Left hindlimb (tissue), 1 donor: Measurements from ENCODE around the gene SRSF12.
A peak's percentile ranks its signal among the peaks of the same experiment; 100 is the strongest.
"Not testable (repeated sequence)": the region's sequence is repeated elsewhere in the genome, so short reads cannot be mapped to it uniquely, and the experiment has no call there.

ENCODE experiments used
- DNase-seq: peaks from one replicate; pipeline ENCODE4 v3.0.0-alpha.2; 2018

SRSF12 gene

DNA sequence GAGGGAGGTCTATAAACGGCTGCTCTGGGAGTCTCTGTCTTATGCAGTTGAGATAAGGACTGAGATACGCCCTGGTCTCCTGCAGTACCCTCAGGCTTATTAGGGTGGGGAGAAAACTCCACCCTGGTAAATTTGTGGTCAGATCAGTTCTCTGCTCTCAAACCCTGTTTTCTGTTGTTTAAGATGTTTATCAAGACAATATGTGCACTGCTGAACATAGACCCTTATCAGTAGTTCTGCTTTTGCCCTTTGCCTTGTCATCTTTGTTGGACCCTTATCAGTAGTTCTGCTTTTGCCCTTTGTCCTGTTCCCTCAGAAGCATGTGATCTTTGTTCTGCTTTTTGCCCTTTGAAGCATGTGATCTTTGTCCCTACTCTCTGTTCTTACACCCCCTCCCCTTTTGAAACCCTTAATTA is 10.4 kb upstream of the SRSF12 start:
- not testable (repeated sequence) for DNase-seq

DNA sequence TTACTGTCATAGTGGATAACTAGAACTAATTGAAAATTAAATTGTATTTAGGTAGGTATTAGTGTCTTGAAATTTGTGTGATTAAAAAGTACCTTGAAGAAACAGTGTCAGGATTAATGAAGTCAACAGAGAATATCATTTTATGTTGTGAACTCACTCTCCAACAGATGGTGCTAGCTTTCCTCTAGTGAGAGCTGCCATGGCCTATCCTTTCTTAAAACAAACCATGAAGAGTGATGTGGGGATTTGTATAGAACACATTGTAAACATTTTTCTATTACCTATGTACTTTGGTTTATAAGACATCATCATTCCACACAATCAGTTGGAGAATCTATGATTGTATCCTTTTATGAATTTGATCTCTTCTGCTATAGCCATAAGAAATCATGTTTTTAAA is 4.8 kb upstream of the SRSF12 start:
- DNase-seq, result no peak

DNA sequence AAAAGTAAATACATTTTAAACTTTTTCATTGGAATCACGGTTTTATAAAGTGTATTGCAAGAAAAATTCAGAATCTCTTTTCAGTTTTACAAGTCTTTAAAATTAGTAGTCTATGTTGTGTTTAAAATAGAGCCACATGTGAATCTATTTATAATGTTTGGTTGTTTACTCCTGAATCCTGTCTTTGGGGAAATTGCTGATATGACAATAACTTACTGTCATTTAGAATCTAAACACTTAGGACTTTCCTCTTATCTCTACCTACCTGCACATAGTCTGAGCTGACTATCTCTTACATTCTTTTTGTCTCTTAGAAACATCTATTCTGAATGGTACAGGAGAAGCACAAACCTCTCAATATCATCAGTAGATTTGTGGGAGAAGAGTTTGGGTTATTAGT is 4.1 kb upstream of the SRSF12 start:
- DNase-seq, result no peak

DNA sequence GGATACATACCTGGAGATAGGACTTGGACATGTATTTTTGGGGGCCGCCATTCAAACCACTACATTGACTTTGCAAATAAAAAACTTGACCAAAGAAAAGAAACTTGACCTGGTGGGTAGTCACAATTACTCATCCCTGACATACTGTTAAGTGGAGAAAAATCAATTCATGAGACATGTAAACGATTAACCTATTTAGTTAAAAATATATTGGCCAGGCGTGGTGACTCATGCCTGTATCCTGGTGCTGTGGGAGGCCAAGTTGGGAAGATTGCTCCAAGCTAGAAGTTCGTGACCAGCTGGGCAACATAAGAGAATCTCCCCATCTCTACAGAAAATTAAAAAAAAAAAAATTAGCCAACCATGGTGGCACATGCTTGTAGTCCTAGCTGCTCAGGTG is 2.5 kb upstream of the SRSF12 start:
- DNase-seq, result no peak

DNA sequence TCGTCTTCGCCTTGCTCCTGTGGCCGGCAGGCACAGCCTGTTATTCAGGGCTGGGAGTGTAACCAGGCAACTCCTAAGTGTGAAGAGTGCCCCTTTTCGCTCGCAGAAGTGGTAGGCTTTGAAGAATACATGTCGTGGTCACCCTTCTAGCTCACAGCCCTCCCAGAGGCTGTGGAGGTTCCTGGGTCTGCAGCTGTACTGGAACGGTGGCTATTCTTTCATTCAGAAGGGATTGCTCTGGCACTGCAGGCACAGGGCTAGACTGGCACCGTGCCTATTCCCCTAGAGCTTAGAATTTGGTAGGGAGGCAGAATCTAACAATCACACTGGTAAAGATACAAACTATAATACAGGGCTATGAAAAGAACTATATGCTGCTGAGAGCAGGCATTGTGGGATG is 1.1 kb upstream of the SRSF12 start:
- no peak for DNase-seq

DNA sequence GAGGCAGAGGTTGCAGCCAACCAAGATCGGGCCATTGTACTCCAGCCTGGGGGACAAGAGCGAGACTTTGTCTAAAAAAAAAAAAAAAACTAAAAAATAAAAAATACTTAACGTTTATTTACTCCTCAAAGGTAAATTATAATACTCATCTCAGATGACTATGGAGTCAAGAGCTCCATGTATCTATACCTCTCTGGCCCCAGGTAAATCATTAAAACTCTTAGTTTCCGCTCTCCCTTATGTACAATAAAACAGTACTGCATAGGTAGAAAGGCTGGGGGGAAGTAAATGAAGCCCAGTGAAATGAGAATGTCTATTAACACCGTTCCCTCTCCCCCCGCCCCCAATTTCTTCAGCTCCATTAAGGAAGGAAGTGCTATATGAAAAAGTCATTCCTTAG is 1.2 kb downstream of the SRSF12 start:
- no peak for DNase-seq

DNA sequence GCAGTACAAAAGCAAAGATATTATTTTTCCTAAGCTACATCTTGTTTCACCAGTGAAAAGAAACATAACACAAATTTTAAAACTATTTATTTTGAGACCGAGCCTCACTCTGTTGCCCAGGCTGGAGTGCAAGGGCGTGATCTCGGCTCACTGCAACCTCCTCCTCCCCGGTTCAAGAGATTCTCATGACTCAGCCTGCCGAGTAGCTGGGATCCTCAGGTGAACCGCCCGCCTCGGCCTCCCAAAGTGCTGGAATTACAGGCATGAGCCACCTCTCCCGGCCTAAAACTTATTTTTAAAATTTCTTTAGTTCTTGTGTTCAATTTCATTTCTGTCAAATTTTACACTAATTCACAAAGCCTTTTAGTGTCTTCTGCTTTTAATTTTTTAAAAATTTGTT is 5.9 kb downstream of the SRSF12 start:
- DNase-seq, result no peak

DNA sequence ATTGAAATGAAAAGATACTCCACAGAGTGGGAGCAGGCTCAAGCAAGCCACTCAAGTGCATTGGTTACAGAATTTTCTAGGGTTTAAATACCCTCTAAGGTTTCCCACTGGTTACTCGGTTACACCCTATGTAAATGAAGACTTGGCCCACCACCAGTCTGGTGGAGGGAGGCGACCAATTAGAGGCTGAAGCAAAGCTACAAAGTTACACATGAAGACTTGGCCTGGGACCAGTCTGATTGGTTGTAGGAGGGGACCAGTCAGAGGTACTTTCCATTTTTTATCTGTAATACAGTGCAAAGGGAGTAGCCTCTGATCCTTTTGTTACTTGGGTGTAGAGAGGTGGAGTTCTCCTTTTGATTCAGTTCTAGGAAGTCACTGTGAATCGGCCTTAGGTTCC is 7.6 kb downstream of the SRSF12 start:
- no peak for DNase-seq

DNA sequence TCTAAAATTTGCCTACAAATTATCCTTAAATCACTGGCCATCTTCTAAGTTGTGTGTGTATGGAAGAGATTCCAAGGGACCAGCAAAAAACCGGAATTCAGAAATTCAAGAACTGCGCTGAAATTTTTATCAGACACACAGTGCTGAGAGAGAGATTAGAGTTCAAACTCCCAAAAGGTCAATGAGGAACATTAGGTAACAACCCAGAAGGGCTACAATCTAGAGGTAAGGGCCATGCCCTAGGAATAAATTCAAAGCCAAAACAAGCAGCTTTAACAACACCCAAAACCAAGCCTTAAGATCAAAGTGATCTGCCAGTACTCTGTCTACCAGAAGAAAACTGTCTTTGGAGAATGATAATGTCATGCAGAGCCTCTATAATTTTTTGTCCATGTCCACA is 17.8 kb downstream of the SRSF12 start:
- no peak for DNase-seq

DNA sequence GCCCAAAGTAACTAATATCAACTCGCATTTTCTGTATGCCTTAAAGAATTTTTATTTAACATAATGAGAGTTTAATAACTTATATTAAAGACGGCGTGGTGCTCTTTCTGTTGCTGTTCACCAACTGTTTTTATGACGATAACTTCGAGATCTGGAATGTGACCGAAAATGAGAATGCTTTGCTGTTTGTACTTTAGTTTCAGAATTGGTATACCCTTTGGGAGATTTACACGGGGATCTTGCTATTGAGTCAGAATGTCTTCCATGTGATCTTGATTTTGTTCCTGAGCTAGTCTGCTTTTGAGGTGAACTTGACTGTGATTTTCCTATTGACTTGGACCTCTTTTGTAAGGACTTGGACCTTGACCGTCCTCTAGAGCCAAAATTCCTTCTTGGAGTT is 19.4 kb downstream of the SRSF12 start:
- no peak for DNase-seq

DNA sequence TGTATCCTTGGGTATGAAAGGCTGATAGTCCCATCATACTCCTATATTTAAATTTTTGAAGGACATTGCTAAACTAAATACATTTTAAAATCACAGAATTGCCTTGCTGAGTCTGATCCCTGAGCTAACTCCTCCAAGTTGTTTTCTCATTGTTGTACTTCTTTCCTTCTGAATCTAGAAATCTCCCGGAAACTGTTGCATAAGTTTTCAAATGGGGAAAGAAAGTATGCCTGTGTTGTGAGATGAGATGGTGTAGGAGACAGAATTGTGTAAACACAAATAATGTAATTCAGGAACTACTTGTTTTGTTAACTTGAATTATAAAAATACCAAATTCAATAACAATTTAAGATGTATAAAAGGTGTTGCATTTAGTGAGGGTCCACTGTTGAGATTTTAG is 30.0 kb downstream of the SRSF12 start:
- DNase-seq, result no peak

DNA sequence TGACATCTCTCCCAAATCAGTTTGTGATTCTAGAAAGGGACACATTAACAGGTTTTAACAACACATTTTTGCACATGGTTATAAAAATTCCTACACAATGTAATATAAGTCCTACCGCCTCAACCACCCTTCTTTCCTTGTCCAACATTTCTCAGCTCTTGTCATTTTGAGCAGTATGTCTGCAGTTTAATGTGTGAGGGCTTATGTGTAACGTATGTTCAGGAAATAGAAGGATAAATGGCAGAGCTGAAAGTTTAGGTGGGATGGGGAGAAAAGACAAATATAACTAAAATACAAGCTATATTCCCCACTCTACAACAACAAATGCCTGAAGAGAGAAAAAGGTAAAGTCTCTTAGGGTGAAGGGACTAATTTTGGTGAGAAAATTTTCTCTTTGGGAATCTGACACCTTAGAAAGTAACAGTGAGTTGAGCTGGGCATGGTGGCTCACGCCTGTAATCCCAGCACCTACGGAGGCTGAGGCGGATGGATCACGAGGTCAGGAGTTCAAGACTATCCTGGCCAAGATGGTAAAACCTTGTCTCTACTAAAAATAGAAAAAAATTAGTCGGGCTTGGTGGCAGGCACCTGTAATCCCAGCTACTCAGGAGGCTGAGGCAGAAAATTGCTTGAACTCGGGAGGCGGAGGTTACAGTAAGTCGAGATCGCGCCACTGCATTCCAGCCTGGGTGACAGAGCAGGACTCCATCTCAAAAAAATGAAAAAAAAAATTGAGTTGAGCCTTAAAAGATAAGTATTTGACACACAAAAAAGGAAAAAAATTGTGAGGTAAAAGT is 32.3 kb downstream of the SRSF12 start:
- no peak for DNase-seq

DNA sequence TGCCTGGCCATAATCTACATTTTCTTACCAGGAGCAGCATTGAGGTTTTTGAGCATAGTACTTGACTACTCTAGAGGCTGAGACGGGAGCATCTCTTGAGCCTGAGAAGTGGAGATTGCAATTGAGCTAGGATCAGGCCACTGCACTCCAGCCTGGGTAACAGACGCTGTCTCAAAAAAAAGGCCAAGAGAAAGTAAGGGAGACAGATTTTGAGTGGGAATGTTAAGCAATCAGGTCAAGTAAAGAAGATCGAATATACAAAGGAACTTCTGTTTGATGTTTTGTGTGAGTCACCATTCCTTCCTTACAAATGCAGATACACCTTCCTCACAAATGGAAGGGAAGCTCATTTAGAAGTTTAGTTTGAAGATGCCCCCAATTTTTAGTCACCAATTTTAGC is 32.9 kb downstream of the SRSF12 start:
- no peak for DNase-seq

DNA sequence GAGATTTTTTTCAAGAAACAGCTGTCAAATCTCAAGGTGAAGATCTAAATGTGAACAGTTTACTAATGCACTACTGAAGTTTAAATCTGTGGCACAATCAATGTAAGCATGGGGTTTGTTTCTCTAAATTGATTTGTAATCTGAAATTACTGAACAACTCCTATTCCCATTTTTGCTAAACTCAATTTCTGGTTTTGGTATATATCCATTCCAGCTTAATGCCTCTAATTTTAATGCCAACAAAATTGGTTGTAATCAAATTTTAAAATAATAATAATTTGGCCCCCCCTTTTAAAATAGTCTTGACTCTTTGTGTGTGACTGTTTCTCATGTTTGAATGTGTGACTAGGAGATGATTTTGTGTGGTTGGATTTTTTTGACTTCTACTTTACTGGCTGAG is 33.3 kb downstream of the SRSF12 start:
- no peak for DNase-seq

DNA sequence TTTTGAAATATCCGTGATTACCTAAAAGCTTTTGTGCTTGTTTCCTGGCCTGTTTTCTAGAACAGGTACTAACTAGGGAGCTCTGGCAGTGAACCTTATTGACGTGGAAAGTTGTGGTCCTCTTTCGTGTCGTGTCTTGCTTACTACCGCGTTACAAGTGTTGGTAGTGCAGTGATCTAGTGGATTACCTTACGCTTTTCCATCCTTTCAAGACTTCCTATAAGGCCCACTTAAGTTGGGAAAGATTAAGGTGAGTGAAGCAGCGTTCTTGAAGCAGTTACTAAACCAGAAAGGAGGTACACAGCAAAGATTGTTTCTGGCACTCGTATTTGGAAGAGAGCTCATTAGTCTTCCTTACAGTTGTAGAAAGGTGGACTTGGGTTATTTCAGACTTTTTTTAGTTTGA is 35.4 kb downstream of the SRSF12 start:
- DNase-seq, result no peak

DNA sequence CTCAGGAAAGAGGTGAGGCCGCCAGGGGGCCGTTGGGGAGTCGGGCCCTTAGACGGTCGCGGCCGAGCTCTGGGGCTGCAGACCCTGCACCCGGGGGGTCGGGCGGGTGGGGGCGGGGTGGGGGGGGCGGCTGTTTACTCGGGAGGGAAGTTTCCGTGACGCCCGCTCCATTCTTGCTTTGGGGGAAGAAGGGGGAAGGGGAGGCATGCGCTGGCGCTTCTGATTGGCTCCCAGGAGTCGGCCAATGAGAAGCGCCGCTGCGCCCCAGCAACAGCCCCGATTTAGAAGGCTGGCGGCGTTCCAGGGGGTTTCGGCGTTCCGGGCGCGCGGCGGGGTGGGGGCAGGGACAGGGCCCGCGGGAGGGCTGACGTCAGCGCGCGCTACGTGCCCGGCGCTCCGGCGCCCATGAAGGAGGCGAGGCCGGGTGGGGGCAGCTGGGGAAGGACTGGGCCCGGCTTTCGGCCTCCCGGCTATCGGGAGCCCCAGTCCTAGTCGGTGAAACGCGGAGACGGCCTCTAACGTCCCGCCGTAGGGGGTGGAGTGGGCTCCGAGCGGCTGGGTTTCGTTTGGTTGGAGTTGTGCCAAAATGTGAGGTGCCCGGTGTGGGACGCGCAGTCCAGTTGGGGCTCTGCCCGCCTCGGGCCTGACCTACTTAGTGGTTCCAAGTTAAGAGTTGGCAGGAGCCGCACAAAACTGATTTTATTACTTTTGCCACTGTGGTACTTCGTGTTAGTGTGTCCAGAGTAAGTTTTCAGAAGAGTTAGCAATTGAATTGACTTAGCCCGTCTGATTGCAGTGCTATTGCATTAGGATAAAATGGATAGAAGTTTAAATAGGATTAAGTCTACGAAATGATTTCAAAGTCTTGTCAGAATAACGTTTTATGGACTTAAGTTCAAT is 36.2 kb downstream of the SRSF12 start:
- peak; percentile 98 for DNase-seq

DNA sequence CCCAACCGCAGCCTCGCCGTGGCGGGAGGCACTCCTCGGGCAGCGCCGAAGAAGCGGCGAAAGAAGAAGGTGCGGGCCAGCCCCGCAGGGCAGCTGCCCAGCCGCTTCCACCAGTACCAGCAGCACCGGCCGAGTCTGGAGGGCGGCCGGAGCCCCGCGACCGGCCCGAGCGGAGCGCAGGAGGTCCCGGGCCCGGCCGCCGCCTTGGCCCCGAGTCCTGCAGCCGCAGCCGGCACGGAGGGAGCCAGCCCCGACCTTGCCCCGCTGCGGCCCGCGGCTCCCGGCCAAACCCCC is 36.8 kb downstream of the SRSF12 start:
- no peak for DNase-seq

DNA sequence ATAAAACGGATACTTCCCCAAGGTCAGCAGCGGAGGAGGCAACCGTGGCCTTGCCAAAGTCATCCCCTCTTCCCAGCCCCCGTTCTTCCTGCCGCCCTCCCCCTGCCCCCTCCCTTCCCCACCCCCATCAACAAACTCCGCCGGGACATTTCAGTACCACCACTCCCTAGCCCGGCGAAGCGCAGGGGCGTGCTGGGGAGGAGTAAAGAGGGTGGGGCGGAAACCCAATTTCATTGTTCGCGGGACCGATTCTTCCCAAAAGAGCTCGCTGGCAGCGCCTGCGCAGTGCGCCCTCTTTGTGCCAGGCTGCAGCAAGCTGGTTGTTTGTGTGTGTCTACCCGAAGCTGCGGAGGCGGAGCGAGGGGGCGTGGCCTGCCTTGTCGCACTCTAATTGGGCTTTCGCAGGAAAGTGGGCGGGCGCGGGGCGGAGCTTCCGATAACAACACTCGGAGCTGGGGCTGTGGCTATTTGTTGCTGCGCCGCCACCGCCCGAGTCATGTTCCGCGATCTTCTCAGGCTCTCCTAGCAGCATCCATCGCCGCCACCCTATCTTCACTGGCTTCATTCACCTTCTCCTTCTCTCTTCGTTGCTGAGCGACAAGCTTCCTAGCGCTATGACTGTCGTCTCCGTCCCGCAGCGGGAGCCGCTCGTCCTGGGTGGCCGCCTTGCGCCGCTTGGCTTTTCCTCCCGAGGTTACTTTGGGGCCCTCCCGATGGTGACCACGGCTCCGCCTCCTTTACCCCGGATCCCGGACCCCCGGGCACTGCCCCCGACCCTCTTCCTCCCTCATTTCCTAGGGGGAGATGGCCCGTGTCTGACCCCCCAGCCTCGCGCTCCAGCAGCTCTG is 37.4 kb downstream of the SRSF12 start, which contains the start of gene PNRC1:
Gene PNRC1, plus strand, starts transcription at position 471 of the 848 bp plus-strand sequence. Its CDS starts 144 bp downstream, at position 615.
- DNase-seq, result peak; percentile 100

DNA sequence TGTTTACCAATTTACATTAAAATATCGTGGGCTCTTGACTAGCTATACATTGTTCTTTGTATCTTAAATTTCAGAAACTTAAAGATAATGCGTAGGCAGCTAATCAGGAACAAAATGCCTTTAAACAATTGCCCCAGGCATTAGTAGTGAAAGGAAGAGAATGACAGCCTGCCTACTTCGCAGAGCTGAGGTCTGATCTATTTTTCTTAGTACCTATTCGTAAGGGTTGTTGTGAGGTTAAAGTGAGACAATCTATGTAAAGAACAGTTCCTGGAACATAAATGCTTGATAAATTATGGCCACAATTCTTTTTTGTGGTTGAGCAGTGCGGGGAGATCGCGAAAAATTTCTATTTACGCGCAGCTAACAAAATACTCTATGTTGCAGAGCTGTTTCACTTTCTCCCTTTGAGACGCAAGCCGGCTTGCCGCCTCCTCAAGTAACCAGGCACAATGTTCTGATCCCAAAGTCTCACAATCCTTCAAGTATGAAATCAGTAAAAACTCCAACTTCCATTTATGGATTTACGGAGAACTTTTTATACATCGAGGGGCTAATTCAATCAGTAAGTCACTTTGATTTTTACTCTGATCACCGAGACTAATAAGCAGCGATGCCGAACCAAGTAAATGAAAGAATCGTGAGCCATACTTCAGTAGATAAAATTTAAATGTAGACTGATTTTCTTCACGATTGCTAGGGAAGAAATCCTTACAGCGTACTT is 38.2 kb downstream of the SRSF12 start:
- no peak for DNase-seq

DNA sequence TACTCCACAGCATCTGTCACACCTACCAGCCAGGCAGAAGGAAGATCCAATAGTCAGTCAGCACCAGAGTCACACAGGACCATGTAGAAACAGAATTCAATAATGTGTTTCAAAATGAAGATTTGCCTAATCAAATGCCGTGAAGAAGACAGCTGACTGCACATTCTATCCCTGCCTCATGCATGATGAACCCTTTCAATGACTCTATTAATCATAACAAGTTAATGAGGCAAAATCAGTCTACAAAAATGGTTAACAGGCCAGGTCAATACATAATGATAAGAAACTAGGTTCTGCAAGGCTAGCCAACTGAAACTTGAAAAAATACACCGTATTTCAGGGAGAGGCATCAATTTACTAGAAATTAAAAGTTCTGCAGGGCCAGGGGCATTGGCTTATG is 44.0 kb downstream of the SRSF12 start:
- DNase-seq, result no peak

DNA sequence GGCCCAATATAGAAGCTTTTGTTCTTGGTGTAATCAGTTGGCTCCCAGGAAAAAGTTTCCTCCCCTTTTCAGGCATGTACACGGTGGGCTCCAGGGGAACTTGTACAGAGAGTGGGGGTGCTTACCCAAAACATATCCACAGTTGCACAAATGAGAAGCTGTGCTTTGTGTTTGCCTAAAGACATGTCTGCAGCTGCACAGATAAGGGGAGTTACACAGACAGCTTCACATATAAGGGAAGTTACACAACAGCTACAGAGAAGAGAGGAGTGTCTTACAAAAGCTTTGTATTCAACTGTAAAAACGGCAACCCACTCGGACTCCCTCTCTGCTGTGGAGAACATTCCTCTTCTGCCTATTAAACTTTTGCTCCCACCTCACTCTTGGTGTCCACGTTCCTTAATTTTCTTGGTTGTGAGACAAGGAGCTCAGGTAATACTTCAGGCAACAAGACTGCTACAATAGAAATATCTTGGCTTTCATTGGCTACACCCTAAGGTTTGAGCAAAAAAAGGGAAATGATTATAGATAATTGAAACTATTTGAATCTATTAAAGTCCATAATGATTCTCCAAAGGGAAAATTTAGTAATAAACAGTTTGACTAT is 44.8 kb downstream of the SRSF12 start:
- no peak for DNase-seq

DNA sequence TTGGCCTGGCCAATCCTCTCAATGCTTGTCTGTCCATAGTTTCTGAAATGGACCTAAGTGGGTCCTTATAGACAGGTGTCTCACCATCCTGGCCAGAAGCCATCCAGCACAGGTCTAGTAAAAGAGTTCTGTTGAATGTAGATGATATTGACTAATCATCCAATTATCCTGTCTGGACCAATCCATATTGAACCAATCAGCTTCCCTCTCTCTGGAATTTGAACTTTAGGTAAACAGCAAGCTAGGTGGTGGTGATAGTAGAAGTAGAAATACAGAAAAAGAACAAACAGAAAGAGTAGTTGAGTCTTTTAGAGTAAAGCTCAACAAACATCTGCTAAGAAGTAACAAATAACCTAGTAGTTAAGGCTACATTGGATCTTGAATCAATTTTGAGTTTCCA is 46.8 kb downstream of the SRSF12 start:
- no peak for DNase-seq
